Osteoblast (primary cell): ENCODE data around the gene SPHK2. TPM values are rescaled to one million over a fixed set of nuclear protein-coding genes. Genes with fewer than 3 reads are reported as not detected.
"Not testable (repeated sequence)": the region's sequence is repeated elsewhere in the genome, so short reads cannot be mapped to it uniquely, and the experiment has no call there.

Experiments used
- DNase-seq: peaks from one replicate; pipeline ENCODE4 v3.0.0; 2011; ENCODE audit warnings: low spot score, mixed read lengths; ENCODE audit not compliant: insufficient read length; ENCODE audit errors: missing footprints
- H2AFZ ChIP-seq: 2 replicates; pipeline ENCODE4 v1.6.0; 2011; ENCODE audit warnings: mild to moderate bottlenecking, low read length
- H3K27ac ChIP-seq: 2 replicates; pipeline ENCODE4 v1.5.1; 2011; ENCODE audit warnings: mild to moderate bottlenecking, low read depth, low read length, moderate library complexity
- H3K27me3 ChIP-seq: 2 replicates; pipeline ENCODE4 v1.6.0; 2012; ENCODE audit warnings: mild to moderate bottlenecking, control low read depth, inconsistent platforms, low read length, moderate library complexity; ENCODE audit not compliant: insufficient read depth
- H3K36me3 ChIP-seq: 2 replicates; pipeline ENCODE4 v1.5.1; 2011; ENCODE audit warnings: mild to moderate bottlenecking, low read length, control low read depth, moderate library complexity; ENCODE audit not compliant: insufficient read depth
- H3K4me1 ChIP-seq: 2 replicates; pipeline ENCODE4 v1.5.1; 2011; ENCODE audit warnings: mild to moderate bottlenecking, low read length, control low read depth, moderate library complexity; ENCODE audit not compliant: insufficient read depth
- H3K4me2 ChIP-seq: 2 replicates; pipeline ENCODE4 v1.6.0; 2011; ENCODE audit warnings: mild to moderate bottlenecking, low read length; ENCODE audit not compliant: insufficient read depth
- H3K4me3 ChIP-seq: fragments of 200-600 bp; sonication (generic); 3 replicates; pipeline ENCODE4 v1.5.1; 2012; ENCODE audit warnings: mild to moderate bottlenecking, low read length, inconsistent platforms; ENCODE audit not compliant: insufficient read depth
- H3K79me2 ChIP-seq: 2 replicates; pipeline ENCODE4 v1.6.0; 2012; ENCODE audit warnings: mild to moderate bottlenecking, low read length, control low read depth, inconsistent platforms; ENCODE audit not compliant: insufficient read depth
- H3K9me3 ChIP-seq: 2 replicates; pipeline ENCODE4 v1.5.1; 2011; ENCODE audit warnings: low read depth, low read length, control low read depth
- H4K20me1 ChIP-seq: 2 replicates; pipeline ENCODE4 v1.6.0; 2012; ENCODE audit warnings: mild to moderate bottlenecking, low read length, control low read depth; ENCODE audit not compliant: insufficient read depth
- CTCF ChIP-seq: IDR thresholded peaks from 2 replicates; pipeline ENCODE4 v1.5.1; 2011; ENCODE audit warnings: mild to moderate bottlenecking, low read depth, low read length, moderate library complexity; ENCODE audit errors: extremely low read depth
- total RNA-seq: library from RNA; depleted of rRNA; stranded (reverse); fragments of >200 nt; gene quantifications from 2 replicates; pipeline ENCODE4 v1.2.3, GENCODE V29; 2012

The SPHK2 gene
- total RNA-seq, 1 donor: 13.0 TPM

GRCh38 chr19:48575931-48576622, 43.2 kb upstream of the SPHK2 start:
- Histone ChIP-seq H3K4me3 (no peak overlapping the region), H3K4me2 (no peak overlapping the region), H2AFZ (no peak overlapping the region), H3K9me3 (no peaks in the 10 kb centered on the region), H3K79me2 (no peaks in the 10 kb centered on the region), H3K4me1 (peaks cover 2% of the 10 kb centered on the region), H4K20me1 (no peaks in the 10 kb centered on the region), H3K27ac (no peak overlapping the region), H3K27me3 (no peaks in the 10 kb centered on the region), H3K36me3 (no peaks in the 10 kb centered on the region)
- no peak for TF ChIP-seq CTCF
- peak; percentile 11 for DNase-seq

GRCh38 chr19:48577908-48578307, 41.4 kb upstream of the SPHK2 start:
- not testable (repeated sequence) for H4K20me1 ChIP-seq, H3K27me3 ChIP-seq, H3K79me2 ChIP-seq, DNase-seq, H3K36me3 ChIP-seq, H3K4me1 ChIP-seq, H3K9me3 ChIP-seq, H2AFZ ChIP-seq, H3K4me3 ChIP-seq, H3K4me2 ChIP-seq, H3K27ac ChIP-seq

- Histone ChIP-seq H3K4me3 (no peak overlapping the region), H3K79me2 (no peaks in the 10 kb centered on the region), H3K27ac (no peak overlapping the region), H2AFZ (no peak overlapping the region), H3K4me2 (no peak overlapping the region), H3K4me1 (peaks cover 4% of the 10 kb centered on the region), H3K36me3 (no peaks in the 10 kb centered on the region), H3K9me3 (no peaks in the 10 kb centered on the region), H4K20me1 (no peaks in the 10 kb centered on the region), H3K27me3 (no peaks in the 10 kb centered on the region)
- DNase-seq: peak; percentile 29
- TF ChIP-seq CTCF: no peak
These were observed 40.4 kb upstream of the SPHK2 start for GRCh38 chr19:48578891-48579290.

GRCh38 chr19:48582168-48582567, 37.1 kb upstream of the SPHK2 start:
- H4K20me1 ChIP-seq: no peaks in the 10 kb centered on the region
- no peaks in the 10 kb centered on the region for H3K36me3 ChIP-seq
- H3K27me3 ChIP-seq: no peaks in the 10 kb centered on the region
- no peak overlapping the region for H2AFZ ChIP-seq
- no peak overlapping the region for H3K27ac ChIP-seq
- H3K79me2 ChIP-seq: no peaks in the 10 kb centered on the region
- H3K4me1 ChIP-seq: peaks cover 5% of the 10 kb centered on the region
- no peak overlapping the region for H3K4me2 ChIP-seq
- H3K4me3 ChIP-seq: no peak overlapping the region
- no peaks in the 10 kb centered on the region for H3K9me3 ChIP-seq
- no peak for DNase-seq
- no peak for TF ChIP-seq CTCF
